OCI-M2 (cell line): ENCODE results near the gene WDR59.
"Not testable (repeated sequence)": the region's sequence is repeated elsewhere in the genome, so short reads cannot be mapped to it uniquely, and the experiment has no call there.

Source experiments
- DNase-seq: peaks from one replicate; lab custom pipeline; 2025; ENCODE audit not compliant: unreplicated experiment; lab: John Stamatoyannopoulos, UW

WDR59 gene, protein sequence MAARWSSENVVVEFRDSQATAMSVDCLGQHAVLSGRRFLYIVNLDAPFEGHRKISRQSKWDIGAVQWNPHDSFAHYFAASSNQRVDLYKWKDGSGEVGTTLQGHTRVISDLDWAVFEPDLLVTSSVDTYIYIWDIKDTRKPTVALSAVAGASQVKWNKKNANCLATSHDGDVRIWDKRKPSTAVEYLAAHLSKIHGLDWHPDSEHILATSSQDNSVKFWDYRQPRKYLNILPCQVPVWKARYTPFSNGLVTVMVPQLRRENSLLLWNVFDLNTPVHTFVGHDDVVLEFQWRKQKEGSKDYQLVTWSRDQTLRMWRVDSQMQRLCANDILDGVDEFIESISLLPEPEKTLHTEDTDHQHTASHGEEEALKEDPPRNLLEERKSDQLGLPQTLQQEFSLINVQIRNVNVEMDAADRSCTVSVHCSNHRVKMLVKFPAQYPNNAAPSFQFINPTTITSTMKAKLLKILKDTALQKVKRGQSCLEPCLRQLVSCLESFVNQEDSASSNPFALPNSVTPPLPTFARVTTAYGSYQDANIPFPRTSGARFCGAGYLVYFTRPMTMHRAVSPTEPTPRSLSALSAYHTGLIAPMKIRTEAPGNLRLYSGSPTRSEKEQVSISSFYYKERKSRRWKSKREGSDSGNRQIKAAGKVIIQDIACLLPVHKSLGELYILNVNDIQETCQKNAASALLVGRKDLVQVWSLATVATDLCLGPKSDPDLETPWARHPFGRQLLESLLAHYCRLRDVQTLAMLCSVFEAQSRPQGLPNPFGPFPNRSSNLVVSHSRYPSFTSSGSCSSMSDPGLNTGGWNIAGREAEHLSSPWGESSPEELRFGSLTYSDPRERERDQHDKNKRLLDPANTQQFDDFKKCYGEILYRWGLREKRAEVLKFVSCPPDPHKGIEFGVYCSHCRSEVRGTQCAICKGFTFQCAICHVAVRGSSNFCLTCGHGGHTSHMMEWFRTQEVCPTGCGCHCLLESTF

DNA sequence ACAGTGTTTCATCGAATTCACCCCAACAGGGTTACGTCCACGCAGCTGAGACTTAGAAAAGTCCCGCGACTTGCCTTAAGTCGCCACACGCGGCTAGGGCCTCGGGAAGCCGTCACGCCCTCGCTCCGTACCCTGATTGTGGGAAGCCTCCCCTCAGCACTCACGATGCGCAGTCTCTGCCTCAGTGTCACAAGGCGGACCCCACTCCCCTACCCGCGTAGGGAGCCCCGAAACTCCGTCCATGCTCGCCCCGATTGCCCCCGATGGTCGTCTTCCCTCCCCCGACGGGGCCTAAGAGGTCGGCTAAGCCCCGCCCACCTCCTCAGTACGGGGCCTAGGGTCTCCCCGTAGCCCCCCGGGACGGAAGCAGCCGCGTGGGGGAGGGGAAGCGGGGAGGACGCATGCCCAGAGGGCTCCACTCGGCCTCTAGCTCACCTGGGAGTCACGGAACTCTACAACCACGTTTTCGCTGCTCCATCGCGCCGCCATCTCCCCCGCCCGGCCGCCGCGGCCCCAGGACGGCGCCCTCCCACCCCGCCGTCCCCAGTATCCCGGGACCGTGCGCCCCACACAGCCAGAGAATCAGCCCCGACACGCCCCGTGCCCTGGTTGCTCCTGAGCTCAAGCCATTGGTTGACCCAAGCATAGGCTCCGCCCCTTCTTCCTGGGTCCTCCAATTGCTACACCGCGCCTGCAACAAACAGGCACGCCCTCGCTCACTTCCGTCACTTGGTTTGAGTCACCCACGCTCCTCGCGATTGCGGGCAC lies at the start of gene WDR59:
Gene WDR59, minus strand, starts transcription at position 595 of the 768 bp plus-strand sequence. Its CDS starts 106 bp downstream, at position 489.
- peak; percentile 93 for DNase-seq

- DNase-seq, result no peak
These were observed 47.7 kb upstream of the WDR59 start for GRCh38 chr16:75032655-75033054.

- no peak for DNase-seq
These were observed 44.9 kb upstream of the WDR59 start for GRCh38 chr16:75029854-75030253.

GRCh38 chr16:75028544-75029135 lies 43.7 kb upstream of the WDR59 start:
- DNase-seq, result no peak

DNA sequence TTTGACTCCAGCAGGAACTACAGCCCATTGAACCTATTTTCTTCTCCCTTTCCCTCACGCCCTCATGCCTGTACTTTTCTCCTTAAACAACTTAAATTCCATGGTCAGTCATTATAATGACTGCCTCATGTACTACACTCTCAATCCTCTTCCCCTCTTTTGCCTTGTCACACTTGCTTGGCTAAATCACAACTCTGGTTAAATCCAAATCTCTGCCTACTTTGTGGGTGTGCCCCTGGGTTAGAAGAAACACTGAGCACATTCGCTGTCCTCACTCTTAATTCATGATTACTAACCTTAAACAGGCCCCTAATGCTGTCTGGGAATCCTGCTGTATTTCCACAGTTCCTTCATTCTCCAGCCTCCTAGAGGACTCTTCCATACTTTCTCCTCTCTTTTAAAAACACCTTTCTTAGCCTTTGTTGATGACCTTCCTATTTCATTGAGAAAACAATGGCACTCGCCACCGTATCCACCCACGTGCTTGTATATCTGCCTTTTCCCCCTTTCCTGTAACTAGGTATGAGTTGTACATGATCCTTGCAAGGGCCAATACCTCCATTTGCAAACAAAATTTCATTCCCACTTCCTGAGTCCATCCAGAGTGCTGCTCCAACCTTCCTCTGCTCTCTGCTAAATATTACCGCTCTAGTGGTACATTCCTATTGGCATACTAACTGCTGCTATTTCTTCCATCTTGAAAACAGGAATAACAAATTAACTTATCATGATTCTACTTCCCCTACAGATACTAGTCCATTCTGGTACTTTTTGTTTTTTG lies 42.8 kb upstream of the WDR59 start:
- no peak for DNase-seq

GRCh38 chr16:75026892-75027391 lies 42.0 kb upstream of the WDR59 start:
- no peak for DNase-seq

DNA sequence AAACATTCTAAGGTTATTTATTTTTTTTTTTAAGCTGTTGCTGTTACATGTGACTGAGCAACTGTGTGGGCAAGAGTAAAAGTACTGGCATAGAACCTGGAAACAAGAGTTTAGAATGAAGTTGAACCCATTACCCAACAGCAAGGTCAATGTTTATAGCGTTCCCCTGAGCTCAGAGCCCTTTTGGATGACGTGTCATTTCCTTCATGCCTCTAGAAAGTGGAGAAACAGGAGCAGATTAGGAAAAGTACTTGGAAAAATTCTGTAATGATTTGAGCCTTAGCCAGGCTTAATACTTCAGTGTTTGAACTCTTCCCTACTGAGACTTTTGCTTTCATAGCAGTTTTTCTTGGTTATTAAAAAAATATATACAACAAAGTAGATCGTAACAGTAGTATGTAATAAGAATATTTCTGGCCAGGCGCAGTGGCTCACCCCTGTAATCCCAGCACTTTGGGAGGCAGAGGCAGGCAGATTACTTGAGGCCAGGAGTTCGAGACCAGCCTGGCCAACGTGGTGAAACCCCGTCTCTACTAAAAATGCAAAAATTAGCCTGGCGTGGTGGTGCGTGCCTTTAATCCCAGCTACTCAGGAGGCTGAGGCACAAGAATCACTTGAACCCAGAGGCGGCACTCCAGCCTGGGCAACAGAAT lies 41.4 kb upstream of the WDR59 start:
- not testable (repeated sequence) for DNase-seq

GRCh38 chr16:75025761-75026160 lies 40.8 kb upstream of the WDR59 start:
- DNase-seq, result no peak

- DNase-seq, result no peak
These were observed 39.7 kb upstream of the WDR59 start for GRCh38 chr16:75024594-75024993.

DNA sequence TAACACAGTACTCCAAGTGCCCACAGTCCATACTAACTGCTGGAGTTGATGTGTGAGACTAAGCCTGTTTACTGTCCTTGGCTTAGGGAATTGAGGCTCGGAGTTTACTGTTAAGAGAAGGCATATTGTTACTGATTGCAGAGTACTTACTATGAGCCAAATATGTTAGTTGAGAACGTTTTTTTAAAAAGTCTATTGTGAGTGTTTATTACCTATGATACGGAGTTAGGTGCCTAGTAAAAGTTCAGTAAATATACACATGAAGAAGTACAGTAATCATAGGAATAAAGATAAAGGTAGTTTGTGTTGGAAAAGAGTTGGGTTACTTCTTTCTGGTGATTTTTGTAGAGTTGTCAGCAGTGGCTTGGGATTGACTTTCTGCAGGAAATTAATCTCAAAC lies 39.3 kb upstream of the WDR59 start:
- DNase-seq, result no peak

- DNase-seq, result no peak
These were observed 38.1 kb upstream of the WDR59 start for GRCh38 chr16:75023009-75023408.

GRCh38 chr16:75022567-75022966 lies 37.6 kb upstream of the WDR59 start:
- DNase-seq, result no peak

DNA sequence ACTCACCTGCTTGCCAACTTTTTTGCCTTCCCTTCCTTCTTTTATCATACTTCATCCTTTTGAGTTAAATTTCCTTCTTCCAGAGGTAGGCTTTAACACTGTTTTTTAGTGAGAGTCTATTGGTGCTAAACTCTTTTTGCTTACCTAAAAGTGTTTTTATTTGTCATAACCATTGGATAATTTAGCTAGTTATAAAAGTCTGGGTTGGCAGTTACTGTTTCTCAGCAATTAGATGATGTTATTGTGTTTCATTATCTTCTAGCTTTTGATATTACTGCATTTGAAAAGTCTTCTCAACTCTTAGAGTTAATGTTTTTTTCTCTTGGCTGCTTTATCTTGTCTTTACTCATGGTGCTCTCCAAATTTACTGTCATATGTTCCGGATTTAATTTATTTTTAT lies 36.5 kb upstream of the WDR59 start:
- no peak for DNase-seq

DNA sequence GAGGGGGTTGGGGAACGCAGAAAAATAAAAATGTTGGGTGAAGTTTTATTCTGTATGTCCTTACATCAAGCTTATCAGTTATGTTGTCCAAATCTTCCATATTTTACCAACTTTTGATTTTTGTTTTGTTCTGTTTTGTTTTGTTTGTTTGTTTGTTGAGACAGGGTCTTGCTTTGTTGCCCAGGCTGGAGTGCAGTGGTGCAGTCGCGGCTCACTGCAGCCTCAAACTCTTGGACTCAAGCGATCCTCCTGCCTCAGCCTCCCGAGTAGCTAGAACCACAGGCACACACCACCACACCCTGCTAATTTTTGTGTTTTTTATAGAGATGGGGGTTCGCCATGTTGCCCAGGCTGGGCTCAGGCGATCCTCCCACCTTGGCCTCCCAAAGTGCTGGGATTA lies 34.7 kb upstream of the WDR59 start:
- DNase-seq, result no peak

DNA sequence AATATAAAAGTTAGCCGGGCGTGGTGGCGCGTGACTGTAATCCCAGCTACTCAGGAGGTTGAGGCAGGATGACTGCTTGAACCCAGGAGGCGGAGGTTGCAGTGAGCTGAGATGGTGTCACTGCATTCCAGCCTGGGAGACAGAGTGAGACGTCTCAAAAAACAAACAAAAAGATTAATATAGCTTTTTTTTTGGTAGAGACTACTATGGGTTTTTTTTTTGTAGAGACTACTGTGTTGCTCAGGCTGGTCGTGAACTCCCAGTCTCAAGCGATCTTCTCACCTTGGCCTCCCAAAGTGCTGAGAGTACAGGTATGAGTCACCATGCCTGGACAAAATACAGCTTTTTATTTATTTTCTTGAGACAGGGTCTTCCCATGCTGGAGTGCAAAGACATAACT lies 34.1 kb upstream of the WDR59 start:
- DNase-seq, result no peak

GRCh38 chr16:75017670-75018525 lies 33.0 kb upstream of the WDR59 start:
- no peak for DNase-seq

- DNase-seq, result not testable (repeated sequence)
These were observed 31.6 kb upstream of the WDR59 start for GRCh38 chr16:75016451-75017081.

DNA sequence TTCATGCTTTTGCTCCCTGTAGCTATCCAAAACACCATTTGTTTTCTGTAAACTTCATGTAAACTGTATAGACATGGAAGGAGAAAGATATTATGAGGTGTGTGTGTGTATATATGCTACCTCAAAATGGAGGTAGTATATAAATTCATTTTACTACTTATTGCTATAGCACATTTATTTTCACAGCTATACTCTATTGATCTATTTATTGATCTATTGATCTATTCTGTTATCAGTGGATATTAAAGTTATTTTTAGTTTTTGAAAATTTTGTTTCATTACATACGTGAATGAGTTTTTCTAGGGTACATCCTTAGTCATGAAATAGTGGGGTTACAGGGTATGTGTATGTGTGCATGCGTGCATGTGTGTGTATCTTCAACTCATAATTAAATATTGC lies 29.4 kb upstream of the WDR59 start:
- DNase-seq, result no peak
